ENCODE results near the gene PACSIN3.

DNA sequence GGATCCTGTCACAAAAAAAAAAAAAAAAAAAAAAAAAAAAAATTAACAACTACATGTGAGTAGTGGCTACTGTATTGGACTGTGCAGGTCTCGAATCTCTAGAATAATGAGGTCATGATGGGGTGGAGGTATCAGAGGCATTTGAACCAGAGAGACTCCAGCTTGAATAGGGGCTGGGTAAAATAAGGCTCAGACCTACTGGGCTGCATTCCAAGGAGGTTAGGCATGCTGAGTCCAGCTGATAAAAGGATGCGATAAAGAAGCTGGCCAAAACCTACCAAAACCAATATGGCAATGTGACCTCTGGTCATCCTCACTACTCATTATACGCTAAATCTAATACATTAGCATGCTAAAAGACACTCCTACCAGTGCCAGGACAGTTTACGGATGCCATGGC lies 5.9 kb upstream of the PACSIN3 start:
- TF ChIP-seq CTCF (conservative IDR thresholded peaks at IDR 0.05): no peak
- TF ChIP-seq EZH2 (IDR thresholded peaks at IDR 0.05; ENCODE audit: low read depth): no peak
